RKO (cell line): ENCODE results near the gene TTC28.

ENCODE experiments used
- DNase-seq: peaks from one replicate; pipeline ENCODE4 v3.0.0-alpha.2; 2016; ENCODE audit warnings: low spot score

TTC28 gene

GRCh38 chr22:28002863-28003565, 676.6 kb downstream of the TTC28 start:
- DNase-seq = no peak

DNA sequence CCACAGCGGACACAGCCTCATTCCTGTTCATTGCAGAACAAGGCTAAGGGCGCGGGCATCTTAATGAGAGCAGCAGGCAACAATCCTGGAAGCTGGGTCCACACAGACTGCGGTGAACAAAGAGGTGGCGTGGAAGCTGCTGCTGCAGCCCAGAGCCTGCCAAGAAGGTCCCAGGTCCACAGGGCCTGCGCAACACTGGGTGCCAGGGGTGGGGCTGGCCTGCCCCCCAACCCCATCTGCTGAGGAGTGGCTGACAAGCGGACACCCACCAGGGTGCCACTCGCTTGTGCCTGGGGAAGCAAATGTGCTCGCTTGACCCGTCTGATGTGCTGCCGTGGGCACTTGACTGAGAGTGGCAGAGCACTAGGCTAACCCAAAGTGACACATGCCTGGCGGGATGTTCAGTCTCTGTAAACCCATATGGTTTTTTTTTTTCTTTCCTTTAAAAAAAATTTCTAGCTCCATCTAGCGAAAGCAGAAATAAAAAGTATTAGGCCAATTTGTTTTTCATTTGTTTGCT, 677.4 kb downstream of the TTC28 start:
- DNase-seq = peak; percentile 22

DNA sequence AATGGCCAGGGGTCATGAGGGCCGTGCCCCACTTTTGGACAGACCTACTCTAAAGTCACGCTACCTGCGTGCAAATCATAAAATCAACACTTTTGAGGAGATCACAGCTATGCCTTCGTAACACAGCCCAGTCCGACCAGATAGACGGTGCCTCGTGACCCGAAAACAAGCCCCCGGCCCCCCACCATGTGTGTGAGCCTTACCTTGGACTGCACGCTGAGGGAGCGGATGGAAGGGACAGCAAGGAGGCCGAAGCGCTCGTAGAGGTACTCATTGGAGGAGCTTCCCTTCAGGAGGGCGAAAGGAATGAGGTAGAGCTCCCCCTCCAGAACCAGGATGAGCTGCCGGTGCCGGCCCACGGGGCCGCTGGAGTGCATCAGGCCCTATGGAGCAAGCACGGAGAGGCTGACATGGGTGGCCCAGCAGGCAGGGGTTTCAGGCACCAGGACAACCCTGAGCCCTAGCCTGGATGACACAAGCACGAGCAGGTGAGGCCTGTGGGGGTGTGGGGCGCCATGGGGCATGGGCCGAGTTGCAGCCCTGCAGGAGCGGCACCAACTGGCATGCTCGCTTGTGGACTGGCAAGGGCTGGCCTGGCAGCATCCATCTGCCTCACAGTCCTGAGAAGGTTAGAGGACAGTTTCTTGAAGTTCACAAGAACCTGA, 678.3 kb downstream of the TTC28 start:
- no peak for DNase-seq

- DNase-seq = no peak
Measured at GRCh38 chr22:28000361-28000760, 679.3 kb downstream of the TTC28 start.

DNA sequence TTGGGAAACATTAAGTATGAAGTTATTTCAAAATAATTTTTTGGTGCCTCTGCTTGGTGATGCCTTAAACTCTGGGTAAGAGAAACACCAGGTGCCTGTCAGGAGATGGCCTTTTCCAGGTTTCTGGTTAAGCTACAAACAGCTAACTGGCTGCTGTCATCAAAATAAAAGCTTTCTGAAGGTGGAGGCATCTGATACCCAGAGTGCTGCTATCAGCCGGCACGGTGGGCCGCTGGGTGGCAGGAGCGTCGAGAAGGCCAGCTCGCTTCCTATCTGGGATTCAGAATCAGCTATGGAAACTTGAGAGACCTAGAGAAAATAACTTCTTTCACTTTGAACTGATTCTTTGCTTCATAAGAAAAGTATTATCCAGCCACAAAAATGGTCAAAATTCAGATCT, 679.8 kb downstream of the TTC28 start:
- DNase-seq = no peak

DNA sequence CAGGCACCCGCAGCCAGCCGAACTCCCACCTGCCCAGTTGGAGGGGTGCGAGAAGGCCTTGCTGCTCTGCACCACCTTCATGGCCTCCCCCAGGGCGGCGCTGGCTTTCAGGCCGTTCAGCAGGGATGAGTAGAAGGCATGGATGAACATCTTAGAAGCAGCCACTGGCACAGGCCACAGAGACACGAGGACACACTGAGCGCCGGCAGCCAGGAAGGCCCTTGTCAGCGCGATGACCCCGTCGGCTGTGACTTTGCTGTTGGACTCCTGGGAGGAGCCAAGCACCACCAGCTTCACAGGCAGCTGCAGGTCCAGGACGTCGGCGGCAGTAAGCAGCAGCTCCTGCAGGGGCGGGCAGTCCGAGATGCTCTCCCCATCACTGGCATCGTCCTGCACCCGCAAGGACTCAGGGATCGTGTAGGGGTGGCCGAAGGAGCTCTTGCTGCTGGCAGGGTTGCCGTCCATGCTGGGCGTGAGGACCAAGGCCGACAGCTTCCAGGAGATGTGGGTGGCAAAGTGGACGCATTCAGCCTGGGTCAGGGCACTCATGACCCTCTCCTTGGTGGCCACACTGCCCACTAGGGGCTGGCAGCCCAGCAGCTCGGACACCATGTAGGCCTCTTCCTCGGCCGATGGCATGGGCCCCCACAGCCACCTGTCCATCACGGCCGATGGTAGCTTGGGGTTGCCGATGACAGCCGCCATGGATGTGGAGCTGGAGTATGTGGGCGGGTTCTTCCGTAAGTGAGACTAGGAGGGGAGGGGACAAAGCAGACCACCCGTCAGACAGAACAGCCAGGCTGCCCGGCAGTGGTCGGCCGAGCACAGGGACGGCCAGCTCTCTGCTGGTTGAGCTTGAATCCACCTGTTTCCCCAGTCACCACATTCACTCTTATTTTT, 680.9 kb downstream of the TTC28 start:
- DNase-seq = no peak

DNA sequence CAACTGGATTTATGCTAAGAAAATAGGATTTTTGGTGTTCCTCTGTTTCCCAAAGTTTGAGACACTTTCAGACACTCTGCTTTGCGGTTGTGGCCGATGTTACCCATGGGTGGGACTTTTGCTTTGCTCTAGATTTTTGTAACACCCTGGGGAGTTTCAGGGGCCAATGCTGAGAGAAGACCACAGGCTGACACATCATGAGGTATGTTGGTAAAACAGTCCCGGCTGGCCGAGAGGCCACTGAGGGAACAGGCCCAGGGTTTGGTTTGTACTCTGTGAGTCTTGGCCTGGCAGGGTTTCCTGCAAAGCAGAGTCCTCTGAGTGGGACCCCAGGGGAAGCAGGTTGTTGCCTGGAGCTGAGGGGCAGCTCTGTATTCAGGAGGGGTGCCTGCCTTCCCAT, 682.1 kb downstream of the TTC28 start:
- DNase-seq = no peak

GRCh38 chr22:27996981-27997380, 682.7 kb downstream of the TTC28 start:
- DNase-seq = no peak

DNA sequence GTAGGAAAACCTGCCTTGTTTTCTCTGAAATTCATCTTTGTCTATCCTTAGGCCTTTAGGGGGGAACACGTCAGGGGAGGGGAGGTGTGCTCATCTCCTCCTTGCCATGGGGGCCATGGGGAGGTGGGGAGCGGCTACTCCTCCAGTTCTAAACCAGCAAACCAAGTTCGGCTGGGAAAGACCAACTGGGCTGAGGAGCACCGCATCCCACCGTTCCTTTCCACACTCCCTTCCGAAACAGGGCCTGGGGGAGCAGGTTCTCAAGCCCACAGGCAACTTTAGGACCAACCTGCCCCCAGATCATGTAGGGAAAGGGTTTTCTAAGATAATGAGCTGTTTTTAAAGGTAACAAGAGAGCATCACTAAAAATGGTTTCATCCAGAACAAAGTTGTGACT, 683.1 kb downstream of the TTC28 start:
- no peak for DNase-seq

DNA sequence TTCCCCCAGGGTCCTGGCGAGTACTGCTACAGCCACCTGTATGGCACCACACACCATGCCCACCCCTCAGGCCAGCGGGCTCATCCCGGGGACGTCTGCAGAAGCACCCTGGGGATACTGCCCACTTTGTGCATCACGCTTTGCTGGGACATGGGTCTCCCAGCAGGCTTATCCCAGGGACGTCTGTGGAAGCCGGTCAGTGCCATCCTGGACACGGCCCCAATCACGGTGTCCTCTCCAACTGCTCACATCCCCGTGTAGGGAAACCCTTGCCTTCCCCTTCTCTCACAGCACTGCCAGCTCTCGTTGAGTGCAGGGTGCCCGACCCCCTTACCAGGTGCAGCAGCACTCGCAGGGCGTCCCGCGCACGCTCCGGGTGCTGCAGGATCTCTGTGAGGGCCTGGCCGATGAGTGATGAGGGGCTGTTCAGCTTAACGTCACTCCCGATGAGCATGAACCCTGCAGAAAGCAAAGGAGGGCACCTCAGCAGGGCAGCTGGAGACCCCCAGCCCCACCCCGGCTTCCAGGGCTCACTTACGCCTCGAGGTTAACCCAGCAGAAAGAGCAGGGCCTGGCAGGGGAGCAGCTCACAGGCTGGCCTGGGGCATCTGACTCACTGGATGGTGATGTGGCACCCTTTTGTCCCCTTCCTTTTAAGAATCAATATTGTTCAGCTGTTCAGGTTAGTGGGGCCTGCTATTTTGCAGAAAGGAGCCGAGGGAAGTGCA, 683.7 kb downstream of the TTC28 start:
- DNase-seq = no peak

DNA sequence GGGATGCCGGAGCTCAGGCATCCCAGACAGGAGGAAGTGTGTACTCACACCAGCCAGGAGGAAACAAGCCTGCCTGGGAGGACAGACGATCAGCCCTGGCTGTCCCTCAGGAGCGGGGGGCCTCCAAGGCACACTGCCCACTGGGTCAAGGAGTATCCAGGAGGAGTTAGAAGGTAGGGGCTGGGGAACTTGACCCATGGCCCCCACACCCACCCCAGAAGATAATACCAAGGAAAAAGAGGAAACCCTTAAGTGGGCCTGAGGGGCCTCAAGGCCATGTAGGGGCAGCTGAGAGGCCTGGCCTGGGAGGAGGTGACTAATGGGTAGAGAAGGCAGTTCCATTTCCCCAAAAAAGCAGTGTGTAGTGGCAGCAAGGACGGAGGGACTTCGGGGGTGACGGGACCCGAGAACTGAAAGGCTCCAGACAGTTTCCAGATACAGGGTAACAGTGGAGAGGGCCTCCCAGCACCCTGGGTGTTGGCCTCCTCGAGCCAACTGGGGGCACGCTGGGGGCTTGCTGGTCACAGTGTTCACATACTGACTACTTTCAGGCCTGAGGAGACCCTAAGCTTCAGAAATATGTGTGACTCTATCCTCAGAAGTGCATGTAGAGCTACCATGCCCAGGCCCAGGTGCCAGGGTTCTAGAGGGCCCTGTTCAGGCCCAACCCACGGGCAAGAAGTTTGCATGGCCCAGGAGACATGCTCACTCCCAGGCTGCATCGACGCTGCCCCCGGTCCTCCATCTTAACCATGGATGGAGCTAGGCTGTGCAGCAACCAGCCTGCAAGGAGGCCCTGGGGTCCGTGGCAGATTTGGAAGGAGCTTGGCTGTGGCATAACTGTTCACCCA, 684.9 kb downstream of the TTC28 start:
- no peak for DNase-seq

DNA sequence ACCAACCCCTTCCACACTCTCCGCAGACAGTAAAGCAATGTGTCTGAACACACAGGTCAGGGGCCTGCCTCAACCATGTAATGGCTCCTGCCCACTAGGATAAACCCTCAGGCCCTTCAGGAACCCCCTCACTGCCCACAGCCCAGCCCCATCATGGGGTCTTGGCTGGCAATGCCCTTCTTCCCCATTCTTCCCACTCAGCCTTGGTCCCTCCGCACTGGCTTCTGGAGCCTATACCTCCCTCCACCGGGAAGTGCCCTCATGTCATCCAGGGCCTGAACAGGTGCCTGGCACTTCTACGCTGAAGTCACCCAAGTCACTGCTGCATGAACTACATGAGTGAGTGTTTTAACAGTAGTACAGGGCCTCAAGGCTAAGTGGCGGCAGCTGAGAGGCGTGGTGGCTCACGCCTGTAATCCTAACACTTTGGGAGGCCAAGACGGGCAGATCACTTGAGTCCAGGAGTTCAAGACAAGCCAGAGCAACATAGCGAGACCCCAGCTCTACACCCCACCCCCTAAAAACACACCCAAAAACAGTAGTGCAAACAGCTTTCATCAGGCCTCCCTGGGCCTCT, 685.8 kb downstream of the TTC28 start:
- DNase-seq = no peak

GRCh38 chr22:27993201-27993635, 686.4 kb downstream of the TTC28 start:
- no peak for DNase-seq

GRCh38 chr22:27992294-27993165, 687.1 kb downstream of the TTC28 start:
- DNase-seq = no peak

- DNase-seq = no peak
Measured at GRCh38 chr22:27991586-27992293, 687.9 kb downstream of the TTC28 start.

DNA sequence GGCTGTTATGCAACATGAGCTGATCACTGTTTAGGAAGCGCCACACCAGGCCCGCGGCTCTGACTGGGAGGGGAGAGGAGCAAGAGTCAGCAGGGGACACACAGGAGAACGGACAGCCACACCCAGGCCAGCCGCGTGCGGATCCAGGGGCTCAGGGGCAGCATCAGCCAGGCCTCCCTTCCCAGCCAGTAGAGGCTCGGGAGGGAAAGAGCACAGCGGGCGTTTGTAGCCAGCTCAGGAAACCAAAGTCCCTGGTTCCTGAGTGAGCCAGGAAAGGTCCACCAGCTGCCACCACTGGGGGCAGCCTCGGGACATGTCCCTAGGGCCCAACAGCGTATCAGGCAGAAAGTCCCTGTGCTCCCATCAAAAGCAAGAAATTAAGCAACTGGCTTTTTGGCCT, 688.8 kb downstream of the TTC28 start:
- DNase-seq = peak; percentile 23

DNA sequence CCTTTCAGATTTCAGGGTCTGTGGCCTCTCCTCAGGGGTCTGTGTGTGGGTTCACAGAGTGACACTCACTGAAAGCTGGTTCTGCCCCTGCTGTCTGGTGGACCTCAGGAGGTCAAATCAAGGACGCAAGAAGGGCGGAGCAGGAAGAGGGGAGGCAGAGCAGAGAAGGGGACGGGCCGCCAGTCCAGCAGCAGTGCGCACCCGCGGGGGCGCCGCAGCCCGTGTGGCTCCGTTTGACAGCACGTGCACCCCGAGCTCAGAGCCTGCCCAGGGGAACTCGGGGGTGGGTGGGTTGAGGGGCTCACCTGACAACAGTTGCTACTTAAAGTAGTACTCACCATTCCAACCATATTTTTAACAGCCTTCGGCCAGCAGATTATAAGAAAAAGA, 689.2 kb downstream of the TTC28 start:
- no peak for DNase-seq

GRCh38 chr22:27989758-27990450, 689.7 kb downstream of the TTC28 start:
- DNase-seq = no peak
